ENCODE measurements around the gene RPLP1. TPM values are rescaled to one million over a fixed set of nuclear protein-coding genes. Genes with fewer than 3 reads are reported as not detected.
A peak's percentile ranks its signal among the peaks of the same experiment; 100 is the strongest.

RPLP1 gene
- total RNA-seq, 1 donor from 2014 or later = 1,299 TPM

GRCh38 chr15:69497667-69498066, 45.0 kb downstream of the RPLP1 start:
- no peak overlapping the region for H3K4me3 ChIP-seq
- H3K27me3 ChIP-seq (ENCODE audit: low read depth) = no peaks in the 10 kb centered on the region
- no peak for DNase-seq
- intact Hi-C loops (cut with micrococcal nuclease) = no loop called here
- TF ChIP-seq CTCF (IDR thresholded peaks at IDR 0.05; ENCODE audit: borderline replicate concordance) = no peak
- no peak overlapping the region for H3K27ac ChIP-seq (replicated peaks)
- H3K36me3 ChIP-seq = no peaks in the 10 kb centered on the region
- no peaks in the 10 kb centered on the region for H3K9me3 ChIP-seq (replicated peaks)
- H3K4me1 ChIP-seq = peaks cover 15% of the 10 kb centered on the region

- TF ChIP-seq CTCF (IDR thresholded peaks at IDR 0.05; ENCODE audit: borderline replicate concordance) = no peak
- DNase-seq = no peak
- H3K27me3 ChIP-seq (ENCODE audit: low read depth) = no peaks in the 10 kb centered on the region
- no peaks in the 10 kb centered on the region for H3K36me3 ChIP-seq
- no peaks in the 10 kb centered on the region for H3K9me3 ChIP-seq (replicated peaks)
- intact Hi-C loops (cut with micrococcal nuclease) = no loop called here
- peaks cover 15% of the 10 kb centered on the region for H3K4me1 ChIP-seq
- H3K27ac ChIP-seq (replicated peaks) = no peak overlapping the region
- no peak overlapping the region for H3K4me3 ChIP-seq
These were observed 45.7 kb downstream of the RPLP1 start for GRCh38 chr15:69498282-69498681.

- Histone ChIP-seq H3K27ac (replicated peaks) (no peak overlapping the region), H3K27me3 (ENCODE audit: low read depth) (no peaks in the 10 kb centered on the region), H3K36me3 (no peaks in the 10 kb centered on the region), H3K4me1 (peaks cover 15% of the 10 kb centered on the region), H3K9me3 (replicated peaks) (no peaks in the 10 kb centered on the region), H3K4me3 (no peak overlapping the region)
- TF ChIP-seq CTCF (IDR thresholded peaks at IDR 0.05; ENCODE audit: borderline replicate concordance) = no peak
- intact Hi-C loops (cut with micrococcal nuclease) = no loop called here
- DNase-seq = no peak
These were observed 46.4 kb downstream of the RPLP1 start for GRCh38 chr15:69498987-69499386.

- Histone ChIP-seq H3K4me3 (no peak overlapping the region), H3K36me3 (no peaks in the 10 kb centered on the region), H3K9me3 (replicated peaks) (no peaks in the 10 kb centered on the region), H3K4me1 (peaks cover 15% of the 10 kb centered on the region), H3K27ac (replicated peaks) (peak overlapping the region; percentile 51), H3K27me3 (ENCODE audit: low read depth) (no peaks in the 10 kb centered on the region)
- DNase-seq = peak; percentile 29
- TF ChIP-seq CTCF (IDR thresholded peaks at IDR 0.05; ENCODE audit: borderline replicate concordance) = no peak
- intact Hi-C loops (cut with micrococcal nuclease) = no loop called here
These were observed 47.0 kb downstream of the RPLP1 start for GRCh38 chr15:69499521-69500211.

GRCh38 chr15:69500339-69500738, 47.7 kb downstream of the RPLP1 start:
- Histone ChIP-seq H3K36me3 (no peaks in the 10 kb centered on the region), H3K4me3 (no peak overlapping the region), H3K27ac (replicated peaks) (peak overlapping the region; percentile 51), H3K27me3 (ENCODE audit: low read depth) (no peaks in the 10 kb centered on the region), H3K9me3 (replicated peaks) (no peaks in the 10 kb centered on the region), H3K4me1 (peaks cover 15% of the 10 kb centered on the region)
- intact Hi-C loops (cut with micrococcal nuclease) = no loop called here
- no peak for TF ChIP-seq CTCF (IDR thresholded peaks at IDR 0.05; ENCODE audit: borderline replicate concordance)
- no peak for DNase-seq
